Ascending aorta (tissue), 2 donors: ENCODE data around the gene PLA2G4E. TPM values are rescaled to one million over a fixed set of nuclear protein-coding genes. Genes with fewer than 3 reads are reported as not detected.

Source experiments
- DNase-seq, 2 donors: peaks; one replicate each; pipeline ENCODE4 v3.0.0-alpha.2; 2019; ENCODE audit warnings: low spot score in 2 of 2
- H3K27ac ChIP-seq, 2 donors: fragments of 200-600 bp; sonication (generic); one replicate each; pipeline ENCODE4 v1.5.1; 2016 to 2017; ENCODE audit warnings: mild to moderate bottlenecking in 1 of 2
- H3K27me3 ChIP-seq: fragments of 200-600 bp; sonication (generic); one replicate; pipeline ENCODE4 v1.5.1; 2017
- H3K36me3 ChIP-seq, 2 donors: fragments of 200-600 bp; sonication (generic); one replicate each; pipeline ENCODE4 v1.5.1; 2016
- H3K4me1 ChIP-seq, 2 donors: fragments of 200-600 bp; sonication (generic); one replicate each; pipeline ENCODE4 v1.5.1; 2016 to 2017; ENCODE audit warnings: mild to moderate bottlenecking in 1 of 2
- H3K4me3 ChIP-seq, 2 donors: fragments of 200-600 bp; sonication (generic); one replicate each; pipeline ENCODE4 v1.5.1; 2016 to 2017; ENCODE audit warnings: mild to moderate bottlenecking in 1 of 2
- H3K9me3 ChIP-seq, 2 donors: fragments of 200-600 bp; sonication (generic); one replicate each; pipeline ENCODE4 v1.5.1; 2016
- CTCF ChIP-seq, 3 experiments: fragments of 200-600 bp in 2 of 3; fragments of 450-650 bp in 1 of 3; sonication (generic) in 2 of 3; IDR thresholded peaks; one replicate each; pipeline ENCODE4 v1.5.1; 2016 to 2019; ENCODE audit warnings: antibody characterized with exemption in 3 of 3, mild to moderate bottlenecking in 1 of 3, moderate library complexity in 1 of 3
- intact Hi-C: fragments of 100-400 bp; cut with DNase I; formaldehyde crosslinking; loops from one replicate; pipeline ENCODE4 v1.15.1; 2023
- total RNA-seq: library from RNA; depleted of rRNA; stranded (reverse); fragments of >200 nt; gene quantifications from one replicate; pipeline ENCODE4 v1.1.0, GENCODE V29; 2016

PLA2G4E gene
- total RNA-seq, 1 donor from 2014 or later, result not detected

GRCh38 chr15:41996921-41997592 lies 23.8 kb downstream of the PLA2G4E start:
- Histone ChIP-seq H3K4me3 (no peak overlapping the region), H3K9me3 (no peaks in the 10 kb centered on the region), H3K27me3 (no peaks in the 10 kb centered on the region), H3K36me3 (no peaks in the 10 kb centered on the region), H3K27ac (no peak overlapping the region), H3K4me1 (no peaks in the 10 kb centered on the region)
- TF ChIP-seq CTCF (IDR thresholded peaks at IDR 0.05), result no peak
- intact Hi-C loops, result no loop called here
- DNase-seq, result no peak

GRCh38 chr15:41996376-41996775 lies 24.5 kb downstream of the PLA2G4E start:
- H3K9me3 ChIP-seq, result no peaks in the 10 kb centered on the region
- no peak for TF ChIP-seq CTCF (IDR thresholded peaks at IDR 0.05)
- no peaks in the 10 kb centered on the region for H3K4me1 ChIP-seq
- DNase-seq, result no peak
- no peak overlapping the region for H3K27ac ChIP-seq
- no peaks in the 10 kb centered on the region for H3K36me3 ChIP-seq
- intact Hi-C loops, result no loop called here
- no peak overlapping the region for H3K4me3 ChIP-seq
- H3K27me3 ChIP-seq, result no peaks in the 10 kb centered on the region

GRCh38 chr15:41995476-41995855 lies 25.4 kb downstream of the PLA2G4E start:
- H3K27me3 ChIP-seq, result no peaks in the 10 kb centered on the region
- no peak for DNase-seq
- H3K4me3 ChIP-seq, result no peak overlapping the region
- H3K27ac ChIP-seq, result no peak overlapping the region
- no peak for TF ChIP-seq CTCF (IDR thresholded peaks at IDR 0.05)
- intact Hi-C loops, result no loop called here
- no peaks in the 10 kb centered on the region for H3K4me1 ChIP-seq
- no peaks in the 10 kb centered on the region for H3K36me3 ChIP-seq
- H3K9me3 ChIP-seq, result no peaks in the 10 kb centered on the region

GRCh38 chr15:41994772-41995475 lies 25.9 kb downstream of the PLA2G4E start:
- DNase-seq, result no peak
- TF ChIP-seq CTCF (IDR thresholded peaks at IDR 0.05), result no peak
- no peak overlapping the region for H3K4me3 ChIP-seq

GRCh38 chr15:41994171-41994650 lies 26.6 kb downstream of the PLA2G4E start:
- no peak overlapping the region for H3K27ac ChIP-seq
- H3K4me1 ChIP-seq, result no peaks in the 10 kb centered on the region
- no peak for DNase-seq
- H3K27me3 ChIP-seq, result no peaks in the 10 kb centered on the region
- intact Hi-C loops, result no loop called here
- H3K36me3 ChIP-seq, result no peaks in the 10 kb centered on the region
- no peaks in the 10 kb centered on the region for H3K9me3 ChIP-seq
- no peak overlapping the region for H3K4me3 ChIP-seq
- TF ChIP-seq CTCF (IDR thresholded peaks at IDR 0.05), result no peak

More at GRCh38 chr15:41994772-41995475, 25.9 kb downstream of the PLA2G4E start:
- no peaks in the 10 kb centered on the region for H3K9me3 ChIP-seq
- H3K36me3 ChIP-seq, result no peaks in the 10 kb centered on the region
- H3K27me3 ChIP-seq, result no peaks in the 10 kb centered on the region
- intact Hi-C loops, result no loop called here
- no peak overlapping the region for H3K27ac ChIP-seq
- H3K4me1 ChIP-seq, result no peaks in the 10 kb centered on the region
